GM12875 (cell line): ENCODE measurements around the gene POU6F2.
"Not testable (repeated sequence)": the region's sequence is repeated elsewhere in the genome, so short reads cannot be mapped to it uniquely, and the experiment has no call there.

Experiments used
- H3K4me3 ChIP-seq: one replicate; pipeline ENCODE4 v1.5.1; 2011; ENCODE audit warnings: low read depth, low read length, control low read depth
- TF ChIP-seq, protein P1 (sequence below): IDR thresholded peaks from 2 replicates; pipeline ENCODE4 v1.5.1; 2011; ENCODE audit warnings: low read depth, mild to moderate bottlenecking, control low read depth, inconsistent platforms, low read length, moderate library complexity, borderline replicate concordance; ENCODE audit not compliant: insufficient read depth

Gene POU6F2

DNA sequence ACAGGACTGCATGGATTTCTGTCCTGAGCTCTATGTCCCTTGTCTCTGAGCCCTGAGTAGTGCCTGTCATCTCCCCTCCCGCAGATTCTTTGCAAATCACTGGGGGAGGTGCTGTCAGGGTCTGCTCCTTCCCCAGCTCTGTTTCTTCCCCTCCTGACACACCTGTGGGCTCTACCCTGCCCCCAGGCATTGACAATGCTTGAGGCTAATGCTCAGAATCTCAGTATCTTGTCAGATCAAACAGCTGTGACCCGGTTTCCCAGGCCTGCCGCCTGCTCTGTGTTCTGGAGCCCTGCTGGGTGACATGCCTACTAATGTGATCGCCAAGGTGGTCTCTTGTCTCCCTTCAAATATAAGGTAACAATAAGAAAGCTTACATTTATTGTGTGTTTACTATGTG lies 209.0 kb downstream of the POU6F2 start:
- no peak overlapping the region for H3K4me3 ChIP-seq
- TF ChIP-seq, protein P1, sequence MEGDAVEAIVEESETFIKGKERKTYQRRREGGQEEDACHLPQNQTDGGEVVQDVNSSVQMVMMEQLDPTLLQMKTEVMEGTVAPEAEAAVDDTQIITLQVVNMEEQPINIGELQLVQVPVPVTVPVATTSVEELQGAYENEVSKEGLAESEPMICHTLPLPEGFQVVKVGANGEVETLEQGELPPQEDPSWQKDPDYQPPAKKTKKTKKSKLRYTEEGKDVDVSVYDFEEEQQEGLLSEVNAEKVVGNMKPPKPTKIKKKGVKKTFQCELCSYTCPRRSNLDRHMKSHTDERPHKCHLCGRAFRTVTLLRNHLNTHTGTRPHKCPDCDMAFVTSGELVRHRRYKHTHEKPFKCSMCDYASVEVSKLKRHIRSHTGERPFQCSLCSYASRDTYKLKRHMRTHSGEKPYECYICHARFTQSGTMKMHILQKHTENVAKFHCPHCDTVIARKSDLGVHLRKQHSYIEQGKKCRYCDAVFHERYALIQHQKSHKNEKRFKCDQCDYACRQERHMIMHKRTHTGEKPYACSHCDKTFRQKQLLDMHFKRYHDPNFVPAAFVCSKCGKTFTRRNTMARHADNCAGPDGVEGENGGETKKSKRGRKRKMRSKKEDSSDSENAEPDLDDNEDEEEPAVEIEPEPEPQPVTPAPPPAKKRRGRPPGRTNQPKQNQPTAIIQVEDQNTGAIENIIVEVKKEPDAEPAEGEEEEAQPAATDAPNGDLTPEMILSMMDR = no peak

DNA sequence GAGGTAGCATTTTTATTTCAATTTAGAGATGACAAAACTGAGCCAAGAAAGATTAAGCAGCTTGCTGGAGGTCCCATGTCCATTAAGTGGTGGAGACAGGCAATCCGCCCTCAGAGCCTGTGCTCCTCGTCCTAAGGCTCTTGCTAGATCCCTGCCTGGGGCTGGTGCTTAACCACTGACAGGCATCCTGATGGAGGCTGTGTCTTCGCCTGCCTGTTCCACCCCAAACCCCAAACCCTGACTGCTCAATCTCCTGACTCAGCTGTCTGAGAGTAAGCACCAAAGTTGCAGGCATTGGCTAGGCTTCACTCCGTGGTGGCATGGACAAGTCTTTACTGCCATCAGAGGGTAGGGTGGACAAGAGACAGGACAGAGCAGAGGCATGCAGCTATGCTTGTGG lies 209.4 kb downstream of the POU6F2 start:
- TF ChIP-seq, protein P1 = no peak

DNA sequence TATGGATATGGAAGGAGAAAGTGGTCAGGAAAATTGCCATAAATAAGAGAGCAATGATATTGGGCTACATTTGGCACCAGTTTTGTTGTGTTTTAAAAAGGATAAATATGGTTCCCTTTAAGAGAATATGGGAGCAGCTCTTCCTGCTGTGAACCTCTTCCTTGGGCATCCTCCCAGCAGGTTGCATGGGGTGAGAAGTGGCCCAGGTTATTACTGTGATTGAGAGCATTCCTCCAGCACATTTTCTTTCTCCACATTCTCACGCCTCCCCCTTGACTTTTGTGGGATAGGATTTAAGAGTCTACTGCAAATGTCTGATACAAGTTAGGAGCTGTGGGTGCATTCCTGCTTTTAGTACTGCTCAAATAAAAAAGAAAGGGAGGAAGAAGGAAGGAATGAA lies 214.8 kb downstream of the POU6F2 start:
- H3K4me3 ChIP-seq = no peak overlapping the region
- TF ChIP-seq, protein P1 = no peak

More for the DNA sequence above, 209.4 kb downstream of the POU6F2 start:
- no peak overlapping the region for H3K4me3 ChIP-seq

DNA sequence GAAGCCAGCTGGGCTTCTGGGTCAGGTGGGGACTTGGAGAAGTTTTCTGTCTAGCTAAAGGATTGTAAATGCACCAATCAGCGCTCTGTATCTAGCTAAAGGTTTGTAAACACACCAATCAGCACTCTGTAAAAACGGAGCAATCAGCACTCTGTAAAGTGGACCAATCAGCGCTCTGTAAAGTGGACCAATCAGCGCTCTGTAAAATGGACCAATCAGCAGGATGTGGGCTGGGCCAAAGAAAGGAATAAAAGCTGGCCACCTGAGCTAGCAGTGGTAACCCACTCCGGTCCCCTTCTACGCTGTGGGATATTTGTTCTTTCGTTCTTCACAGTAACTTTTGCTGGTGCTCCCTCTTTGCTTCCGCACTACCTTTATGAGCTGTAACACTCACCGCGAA lies 216.7 kb downstream of the POU6F2 start:
- H3K4me3 ChIP-seq = not testable (repeated sequence)

DNA sequence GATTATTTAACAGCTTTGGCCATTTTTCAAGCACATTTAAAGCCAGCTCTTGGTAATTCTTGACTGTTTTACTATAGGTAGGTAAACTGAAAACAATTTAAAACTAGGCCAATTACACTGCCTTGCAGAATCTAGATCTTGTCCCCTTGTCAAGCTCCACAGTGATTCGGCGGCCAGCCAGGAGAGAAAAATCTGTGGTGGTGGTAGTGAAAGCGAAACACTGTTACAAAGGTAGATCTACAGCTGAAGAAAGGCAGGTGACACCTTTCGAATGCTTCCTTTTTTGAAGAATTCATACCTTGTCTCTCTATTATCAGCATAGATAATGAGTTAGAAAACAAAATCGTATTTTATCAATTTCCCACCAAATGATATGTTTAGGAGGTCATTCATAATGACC lies 218.3 kb downstream of the POU6F2 start:
- TF ChIP-seq, protein P1 = no peak
- no peak overlapping the region for H3K4me3 ChIP-seq

DNA sequence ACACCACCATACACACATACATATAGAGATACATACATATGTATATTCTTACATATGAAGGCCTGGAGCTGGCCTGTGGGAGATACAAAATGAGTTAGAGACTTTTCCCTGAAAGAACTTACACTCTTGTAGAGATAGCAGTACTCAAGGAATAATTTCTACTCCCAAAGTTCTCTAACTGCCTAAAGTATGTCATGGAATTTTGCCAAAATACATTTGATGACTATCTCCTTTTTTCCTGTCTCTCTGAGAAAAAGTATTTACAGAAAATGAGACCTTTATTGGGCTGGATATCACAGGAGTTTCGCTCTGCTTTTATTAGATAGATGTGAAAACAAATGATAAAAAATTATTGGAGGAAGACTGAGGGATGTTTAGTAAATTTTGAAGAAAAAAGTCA lies 220.1 kb downstream of the POU6F2 start:
- no peak overlapping the region for H3K4me3 ChIP-seq
- TF ChIP-seq, protein P1 = no peak

DNA sequence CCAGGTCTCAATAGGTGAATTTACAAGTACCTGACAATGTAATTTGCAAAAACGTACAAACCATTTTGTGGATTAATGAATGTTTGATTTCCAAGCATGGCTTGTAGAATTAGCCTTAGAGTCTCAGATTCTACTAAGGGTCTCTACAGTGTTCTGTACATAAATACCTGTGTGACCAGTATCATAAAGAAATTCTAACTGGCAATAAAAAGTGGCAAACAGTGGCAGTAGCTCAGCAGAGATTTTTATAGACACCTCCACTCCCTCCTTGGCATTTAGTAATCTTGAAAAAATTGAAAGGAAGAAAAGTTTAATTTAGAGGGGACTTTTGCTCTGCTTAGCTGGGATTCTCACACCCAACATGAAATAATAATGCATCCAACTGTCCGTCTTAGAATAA lies 220.8 kb downstream of the POU6F2 start:
- no peak overlapping the region for H3K4me3 ChIP-seq
- TF ChIP-seq, protein P1 = no peak

DNA sequence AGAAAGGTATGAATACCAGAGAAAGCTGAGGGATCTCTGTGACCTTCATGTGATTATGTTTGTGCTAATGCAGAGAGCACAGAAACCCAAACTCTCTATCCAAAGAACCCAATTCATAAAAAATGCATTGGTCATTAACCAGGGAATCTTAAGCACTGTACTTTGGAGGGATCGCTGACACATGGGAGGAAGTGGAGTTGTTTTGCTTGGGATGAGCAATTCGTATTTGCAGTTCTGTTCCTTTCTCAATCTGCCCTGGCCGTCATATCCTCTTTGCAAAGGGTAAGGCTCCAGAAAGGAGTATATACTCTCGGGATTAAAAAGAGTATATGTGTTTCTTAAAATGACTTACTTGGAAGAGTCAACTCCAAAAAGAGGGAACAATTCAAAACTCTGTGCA lies 221.3 kb downstream of the POU6F2 start:
- no peak overlapping the region for H3K4me3 ChIP-seq
- TF ChIP-seq, protein P1 = no peak
